Measurements from ENCODE around the gene GPR155.
A peak's percentile ranks its signal among the peaks of the same experiment; 100 is the strongest.

GPR155 gene

DNA sequence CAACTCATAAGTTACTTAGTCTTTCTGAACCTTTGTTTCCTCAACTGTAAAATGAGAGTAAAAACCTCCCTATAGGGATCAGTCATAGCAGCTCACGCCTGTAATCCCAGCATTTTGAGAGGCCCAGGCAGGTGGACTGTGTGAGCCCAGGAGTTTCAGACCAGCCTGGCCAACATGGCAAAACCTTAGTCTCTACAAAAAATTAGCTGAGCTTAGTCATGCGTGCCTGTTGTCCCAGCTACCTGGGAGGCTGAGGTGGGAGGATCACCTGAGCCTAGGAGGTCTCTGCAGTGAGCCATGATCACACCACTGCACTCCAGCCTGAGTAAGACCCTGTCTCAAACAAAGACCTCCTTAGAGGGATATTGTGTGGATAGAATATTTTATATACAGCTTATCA lies 2.3 kb downstream of the GPR155 start:
- DNase-seq (ENCODE audit: low read depth) = no peak
- H3K4me3 ChIP-seq (replicated peaks; ENCODE audit: low read depth, low read length) = no peak overlapping the region
- TF ChIP-seq, protein P1, sequence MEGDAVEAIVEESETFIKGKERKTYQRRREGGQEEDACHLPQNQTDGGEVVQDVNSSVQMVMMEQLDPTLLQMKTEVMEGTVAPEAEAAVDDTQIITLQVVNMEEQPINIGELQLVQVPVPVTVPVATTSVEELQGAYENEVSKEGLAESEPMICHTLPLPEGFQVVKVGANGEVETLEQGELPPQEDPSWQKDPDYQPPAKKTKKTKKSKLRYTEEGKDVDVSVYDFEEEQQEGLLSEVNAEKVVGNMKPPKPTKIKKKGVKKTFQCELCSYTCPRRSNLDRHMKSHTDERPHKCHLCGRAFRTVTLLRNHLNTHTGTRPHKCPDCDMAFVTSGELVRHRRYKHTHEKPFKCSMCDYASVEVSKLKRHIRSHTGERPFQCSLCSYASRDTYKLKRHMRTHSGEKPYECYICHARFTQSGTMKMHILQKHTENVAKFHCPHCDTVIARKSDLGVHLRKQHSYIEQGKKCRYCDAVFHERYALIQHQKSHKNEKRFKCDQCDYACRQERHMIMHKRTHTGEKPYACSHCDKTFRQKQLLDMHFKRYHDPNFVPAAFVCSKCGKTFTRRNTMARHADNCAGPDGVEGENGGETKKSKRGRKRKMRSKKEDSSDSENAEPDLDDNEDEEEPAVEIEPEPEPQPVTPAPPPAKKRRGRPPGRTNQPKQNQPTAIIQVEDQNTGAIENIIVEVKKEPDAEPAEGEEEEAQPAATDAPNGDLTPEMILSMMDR (IDR thresholded peaks at IDR 0.05; ENCODE audit: low read length, missing control alignments) = no peak

DNA sequence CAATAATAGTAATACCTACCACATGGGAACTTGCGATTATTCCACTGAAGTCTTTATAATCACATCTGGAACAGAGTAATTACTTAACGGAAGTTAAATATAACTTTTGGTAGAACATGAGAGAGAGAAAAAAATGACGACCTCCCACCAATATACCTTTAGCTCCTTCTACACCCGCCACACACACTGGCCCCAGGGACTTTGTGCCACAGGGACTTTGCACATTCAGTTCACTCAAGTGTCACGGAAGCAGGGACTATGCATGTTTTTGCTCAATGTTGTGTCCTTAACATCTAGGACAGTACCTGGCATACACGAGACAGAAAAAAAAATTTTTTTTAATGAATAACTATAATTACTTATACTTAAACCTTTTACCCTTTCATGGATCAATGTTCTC lies 4.0 kb downstream of the GPR155 start:
- TF ChIP-seq, protein P1 (IDR thresholded peaks at IDR 0.05; ENCODE audit: low read length, missing control alignments) = no peak
- DNase-seq (ENCODE audit: low read depth) = no peak
- H3K4me3 ChIP-seq (replicated peaks; ENCODE audit: low read depth, low read length) = no peak overlapping the region

DNA sequence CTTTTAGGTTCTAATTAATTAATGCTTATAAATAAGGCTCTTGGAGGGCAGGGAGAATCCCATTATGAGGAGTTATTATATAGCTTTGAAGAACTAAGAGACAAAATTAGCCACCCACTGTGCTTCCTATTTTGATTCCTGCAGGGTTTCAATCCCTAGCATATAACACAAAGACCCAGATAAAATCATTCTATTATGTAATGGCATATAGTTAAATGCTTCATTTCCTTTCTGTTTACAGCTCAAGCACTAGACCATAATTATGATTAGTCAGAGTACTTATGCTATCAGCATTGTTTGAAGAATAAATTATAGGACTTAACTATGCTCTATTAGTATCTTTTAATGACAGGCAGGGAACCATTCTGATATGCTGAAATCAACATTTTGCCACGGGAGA lies 9.1 kb downstream of the GPR155 start:
- DNase-seq (ENCODE audit: low read depth) = no peak
- TF ChIP-seq, protein P1 (IDR thresholded peaks at IDR 0.05; ENCODE audit: low read length, missing control alignments) = no peak
- no peak overlapping the region for H3K4me3 ChIP-seq (replicated peaks; ENCODE audit: low read depth, low read length)

DNA sequence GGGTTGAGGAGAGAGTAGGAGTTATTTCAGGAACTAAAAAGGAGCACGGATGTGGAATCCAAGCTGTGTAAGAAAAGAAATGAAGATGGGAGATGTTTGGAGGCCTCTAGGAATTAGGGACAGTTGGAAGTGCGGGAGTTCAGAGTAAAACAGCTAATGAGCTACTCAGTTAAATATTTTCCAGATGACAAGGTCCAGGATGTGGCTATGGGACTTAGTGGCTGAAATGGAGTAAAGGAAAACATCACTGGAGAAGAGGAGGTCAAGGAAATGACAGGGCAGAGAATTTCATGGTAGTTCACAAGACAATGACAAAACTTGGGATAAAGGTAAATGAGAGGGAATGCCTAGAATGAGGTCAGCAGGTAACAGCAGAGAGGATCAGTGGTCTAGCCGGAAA lies 13.0 kb downstream of the GPR155 start:
- TF ChIP-seq, protein P1 (IDR thresholded peaks at IDR 0.05; ENCODE audit: low read length, missing control alignments) = no peak
- no peak overlapping the region for H3K4me3 ChIP-seq (replicated peaks; ENCODE audit: low read depth, low read length)
- DNase-seq (ENCODE audit: low read depth) = no peak

DNA sequence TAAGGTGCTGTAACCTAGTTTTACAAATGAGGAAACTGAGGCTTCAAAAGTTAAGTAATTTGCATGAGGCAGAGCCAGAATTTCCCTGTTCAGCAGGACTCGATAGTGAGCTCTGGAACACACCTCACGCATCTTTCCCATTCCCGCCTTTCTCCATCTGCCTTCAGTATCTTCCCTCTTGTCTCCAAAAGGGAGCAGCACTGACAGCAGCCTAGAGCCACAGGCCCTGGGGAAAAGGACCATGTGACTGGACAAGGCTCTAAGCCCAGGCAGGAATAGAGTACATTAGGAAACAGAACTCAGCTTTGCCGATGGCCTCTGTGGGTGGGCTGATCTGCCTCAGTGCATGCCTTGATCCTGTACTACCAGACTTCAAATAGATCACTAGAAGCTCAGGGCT lies 21.5 kb downstream of the GPR155 start:
- H3K4me3 ChIP-seq (replicated peaks; ENCODE audit: low read depth, low read length) = no peak overlapping the region
- TF ChIP-seq, protein P1 (IDR thresholded peaks at IDR 0.05; ENCODE audit: low read length, missing control alignments) = no peak
- DNase-seq (ENCODE audit: low read depth) = peak; percentile 20

DNA sequence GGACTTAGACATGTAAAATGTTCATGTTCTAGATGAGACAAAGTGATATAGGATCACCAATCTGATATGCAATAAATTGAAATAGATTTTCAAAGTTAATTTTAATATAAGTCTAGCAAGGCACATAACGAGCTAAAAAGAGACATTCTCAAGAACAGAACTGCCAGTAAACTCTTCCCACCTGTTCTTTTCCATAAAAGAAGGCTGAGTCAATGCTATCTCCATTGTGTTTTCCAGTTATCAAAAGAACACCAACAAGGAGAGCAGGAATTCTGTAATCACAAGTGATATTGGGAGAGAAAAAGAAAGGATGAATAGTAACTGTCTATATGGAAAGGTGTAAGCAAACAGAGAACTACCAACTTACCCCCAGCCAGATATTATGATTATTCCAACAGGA lies 25.6 kb downstream of the GPR155 start:
- TF ChIP-seq, protein P1 (IDR thresholded peaks at IDR 0.05; ENCODE audit: low read length, missing control alignments) = no peak
- no peak for DNase-seq (ENCODE audit: low read depth)
- no peak overlapping the region for H3K4me3 ChIP-seq (replicated peaks; ENCODE audit: low read depth, low read length)

DNA sequence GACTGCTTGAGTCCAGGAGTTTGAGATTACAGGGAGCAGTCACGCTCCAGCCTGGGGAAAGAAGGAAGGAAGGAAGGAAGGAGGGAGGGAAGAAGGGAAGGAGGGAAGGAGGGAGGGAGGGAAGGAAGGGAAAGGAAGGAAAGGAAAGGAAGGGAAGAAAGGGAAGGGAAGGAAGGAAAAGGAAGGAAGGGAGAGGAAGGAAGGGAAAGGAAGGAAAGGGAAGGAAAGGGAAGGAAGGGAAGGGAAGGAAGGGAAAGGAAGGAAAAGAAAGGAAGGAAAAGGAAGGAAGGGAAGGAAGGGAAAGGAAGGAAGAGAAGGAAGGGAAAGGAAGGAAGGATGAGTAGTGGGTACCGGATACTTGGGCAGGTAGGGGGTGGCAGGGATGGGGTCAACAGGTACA lies 32.3 kb downstream of the GPR155 start:
- TF ChIP-seq, protein P1 (IDR thresholded peaks at IDR 0.05; ENCODE audit: low read length, missing control alignments) = no peak
- DNase-seq (ENCODE audit: low read depth) = no peak
- no peak overlapping the region for H3K4me3 ChIP-seq (replicated peaks; ENCODE audit: low read depth, low read length)
